HUES48 (cell line): ENCODE measurements around the gene RCN2.
"Not testable (repeated sequence)": the region's sequence is repeated elsewhere in the genome, so short reads cannot be mapped to it uniquely, and the experiment has no call there.

Experiments used
- H3K27ac ChIP-seq: one replicate; pipeline ENCODE4 v1.7.0; 2013; ENCODE audit warnings: low read depth, low read length, inconsistent platforms
- H3K27me3 ChIP-seq: 2 replicates; pipeline ENCODE4 v1.6.1; 2013; ENCODE audit warnings: mild to moderate bottlenecking, low read length; ENCODE audit not compliant: control insufficient read depth, insufficient read depth
- H3K36me3 ChIP-seq: 2 replicates; pipeline ENCODE4 v1.6.1; 2013; ENCODE audit warnings: low read length; ENCODE audit not compliant: control insufficient read depth, insufficient read depth
- H3K4me1 ChIP-seq: 2 replicates; pipeline ENCODE4 v1.6.1; 2013; ENCODE audit warnings: mild to moderate bottlenecking, low read length; ENCODE audit not compliant: control insufficient read depth, insufficient read depth
- H3K4me3 ChIP-seq: 2 replicates; pipeline ENCODE4 v1.5.1; 2013; ENCODE audit warnings: mild to moderate bottlenecking, low read depth, low read length
- H3K9ac ChIP-seq: 2 replicates; pipeline ENCODE4 v1.6.1; 2013; ENCODE audit warnings: mild to moderate bottlenecking, low read depth, low read length, moderate library complexity
- H3K9me3 ChIP-seq: 2 replicates; pipeline ENCODE4 v1.6.1; 2013; ENCODE audit warnings: low read length; ENCODE audit not compliant: control insufficient read depth, insufficient read depth

RCN2 gene, protein sequence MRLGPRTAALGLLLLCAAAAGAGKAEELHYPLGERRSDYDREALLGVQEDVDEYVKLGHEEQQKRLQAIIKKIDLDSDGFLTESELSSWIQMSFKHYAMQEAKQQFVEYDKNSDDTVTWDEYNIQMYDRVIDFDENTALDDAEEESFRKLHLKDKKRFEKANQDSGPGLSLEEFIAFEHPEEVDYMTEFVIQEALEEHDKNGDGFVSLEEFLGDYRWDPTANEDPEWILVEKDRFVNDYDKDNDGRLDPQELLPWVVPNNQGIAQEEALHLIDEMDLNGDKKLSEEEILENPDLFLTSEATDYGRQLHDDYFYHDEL

GRCh38 chr15:76931397-76932134 lies at the start of gene RCN2:
Gene RCN2 (plus strand): TSS chr15:76931749. CDS start chr15:76931842, 93 bp downstream.
- Histone ChIP-seq H3K4me3 (peak within 1 kb of the TSS; percentile 90), H3K9me3 (no peaks in the 10 kb centered on the region), H3K9ac (peak within 1 kb of the TSS; percentile 91), H3K27me3 (no peaks in the 10 kb centered on the region), H3K4me1 (peaks cover 14% of the 10 kb centered on the region), H3K27ac (peak within 1 kb of the TSS; percentile 86), H3K36me3 (peaks cover 41% of the 10 kb centered on the region)

- Histone ChIP-seq H3K4me3 (no peak overlapping the region), H3K27ac (no peak overlapping the region), H3K9me3 (no peaks in the 10 kb centered on the region), H3K4me1 (no peaks in the 10 kb centered on the region), H3K36me3 (no peaks in the 10 kb centered on the region), H3K9ac (no peak overlapping the region), H3K27me3 (no peaks in the 10 kb centered on the region)
These were observed 46.3 kb upstream of the RCN2 start for GRCh38 chr15:76885212-76885611.

DNA sequence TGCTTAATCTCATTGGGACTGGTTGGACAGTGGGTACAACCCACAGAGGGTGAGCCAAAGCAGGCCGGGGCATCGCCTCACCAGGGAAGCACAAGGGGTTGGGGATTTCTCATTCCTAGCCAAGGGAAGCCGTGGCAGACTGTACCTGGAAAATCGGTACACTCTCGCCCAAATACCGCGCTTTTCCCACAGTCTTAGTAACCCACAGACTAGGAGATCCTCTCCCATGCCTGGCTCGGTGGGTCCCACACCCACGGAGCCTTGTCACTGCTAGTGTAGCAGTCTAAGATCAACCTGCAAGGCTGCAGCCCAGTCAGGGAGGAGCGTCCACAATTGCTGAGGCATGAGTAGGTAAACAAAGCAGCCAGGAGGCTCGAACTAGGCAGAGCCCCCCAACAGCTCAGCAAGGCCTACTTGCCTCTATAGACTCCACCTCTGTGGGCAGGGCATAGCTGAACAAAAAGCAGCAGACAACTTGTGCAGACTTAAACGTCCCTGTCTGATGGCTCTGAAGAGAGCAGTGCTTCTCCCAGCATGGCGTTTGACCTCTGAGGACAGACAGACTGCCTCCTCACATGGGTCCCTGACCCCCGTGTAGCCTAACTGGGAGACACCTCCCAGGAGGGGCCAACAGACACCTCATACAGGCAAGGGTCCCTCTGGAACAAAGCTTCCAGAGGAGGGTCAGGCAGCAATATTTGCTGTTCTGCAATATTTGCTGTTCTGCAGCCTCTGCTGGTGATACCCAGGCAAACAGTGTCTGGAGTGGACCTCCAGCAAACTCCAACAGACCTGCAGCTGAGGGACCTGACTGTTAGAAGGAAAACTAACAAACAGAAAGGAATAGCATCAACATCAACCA lies 44.0 kb upstream of the RCN2 start:
- H3K36me3 ChIP-seq, H3K4me1 ChIP-seq, H3K9ac ChIP-seq, H3K4me3 ChIP-seq, H3K27me3 ChIP-seq, H3K9me3 ChIP-seq, H3K27ac ChIP-seq: not testable (repeated sequence)

- H3K9ac ChIP-seq, H3K9me3 ChIP-seq, H3K36me3 ChIP-seq, H3K4me3 ChIP-seq, H3K4me1 ChIP-seq, H3K27me3 ChIP-seq, H3K27ac ChIP-seq: not testable (repeated sequence)
These were observed 38.7 kb upstream of the RCN2 start for GRCh38 chr15:76892836-76893235.

DNA sequence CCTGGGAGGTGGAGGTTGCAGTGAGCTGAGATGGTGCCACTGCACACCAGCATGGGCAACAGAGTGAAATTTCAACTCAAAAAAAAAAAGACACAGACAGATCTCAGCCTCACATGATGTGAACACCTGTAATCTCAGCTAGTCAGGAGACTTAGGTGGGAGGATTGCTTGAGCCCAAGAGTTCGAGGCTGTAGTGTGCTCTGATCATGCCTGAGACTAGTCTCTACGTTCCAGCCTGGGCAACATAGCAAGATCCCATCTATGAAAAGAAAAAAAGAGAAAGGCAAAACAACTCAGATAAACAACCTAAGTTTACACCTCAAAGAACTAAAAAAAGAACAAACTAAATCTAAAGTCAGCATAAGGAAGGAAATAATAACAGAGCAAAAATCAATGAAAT lies 37.4 kb upstream of the RCN2 start:
- H3K9me3 ChIP-seq: 0 out of 2 replicates have a peak, but pooled peaks cover 3% of the 10 kb centered on the region
- no peak overlapping the region for H3K4me3 ChIP-seq
- no peak overlapping the region for H3K9ac ChIP-seq
- no peaks in the 10 kb centered on the region for H3K36me3 ChIP-seq
- no peak overlapping the region for H3K27ac ChIP-seq
- no peaks in the 10 kb centered on the region for H3K27me3 ChIP-seq
- H3K4me1 ChIP-seq: no peaks in the 10 kb centered on the region

GRCh38 chr15:76898102-76898501 lies 33.4 kb upstream of the RCN2 start:
- Histone ChIP-seq H3K36me3 (no peaks in the 10 kb centered on the region), H3K9me3 (0 out of 2 replicates have a peak, but pooled peaks cover 3% of the 10 kb centered on the region), H3K27me3 (no peaks in the 10 kb centered on the region), H3K4me1 (no peaks in the 10 kb centered on the region), H3K27ac (no peak overlapping the region), H3K9ac (no peak overlapping the region), H3K4me3 (no peak overlapping the region)

DNA sequence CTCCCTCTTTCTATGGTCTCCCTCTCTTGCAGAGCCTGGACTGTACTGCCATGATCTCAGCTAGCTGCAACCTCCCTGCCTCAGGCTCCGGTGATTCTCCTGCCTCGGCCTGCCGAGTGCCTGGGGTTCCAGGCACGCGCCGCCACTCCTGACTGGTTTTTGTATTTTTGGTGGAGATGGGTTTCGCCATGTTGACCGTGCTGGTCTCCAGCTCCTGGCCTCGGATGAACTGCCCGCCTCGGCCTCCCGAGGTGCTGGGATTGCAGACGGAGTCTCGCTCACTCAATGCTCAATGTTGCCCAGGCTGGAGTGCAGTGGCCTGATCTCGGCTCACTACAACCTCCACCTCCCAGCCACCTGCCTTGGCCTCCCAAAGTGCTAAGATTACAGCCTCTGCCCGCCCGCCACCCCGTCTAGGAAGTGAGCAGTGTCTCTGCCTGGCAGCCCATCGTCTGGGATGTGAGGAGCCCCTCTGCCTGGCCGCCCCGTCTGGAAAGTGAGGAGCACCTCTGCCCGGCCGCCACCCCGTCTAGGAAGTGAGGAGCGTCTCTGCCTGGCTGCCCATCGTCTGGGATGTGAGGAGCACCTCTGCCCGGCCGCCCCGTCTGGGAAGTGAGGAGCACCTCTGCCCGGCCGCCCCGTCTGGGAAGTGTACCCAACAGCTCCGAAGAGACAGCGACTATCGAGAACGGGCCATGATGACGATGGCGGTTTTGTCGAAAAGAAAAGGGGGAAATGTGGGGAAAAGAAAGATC lies 32.2 kb upstream of the RCN2 start:
- H3K9me3 ChIP-seq, H3K27me3 ChIP-seq, H3K27ac ChIP-seq, H3K4me1 ChIP-seq, H3K4me3 ChIP-seq, H3K9ac ChIP-seq, H3K36me3 ChIP-seq: not testable (repeated sequence)

- H3K27me3 ChIP-seq, H3K9me3 ChIP-seq, H3K9ac ChIP-seq, H3K4me3 ChIP-seq, H3K4me1 ChIP-seq, H3K27ac ChIP-seq, H3K36me3 ChIP-seq: not testable (repeated sequence)
These were observed 31.6 kb upstream of the RCN2 start for GRCh38 chr15:76899931-76900310.

DNA sequence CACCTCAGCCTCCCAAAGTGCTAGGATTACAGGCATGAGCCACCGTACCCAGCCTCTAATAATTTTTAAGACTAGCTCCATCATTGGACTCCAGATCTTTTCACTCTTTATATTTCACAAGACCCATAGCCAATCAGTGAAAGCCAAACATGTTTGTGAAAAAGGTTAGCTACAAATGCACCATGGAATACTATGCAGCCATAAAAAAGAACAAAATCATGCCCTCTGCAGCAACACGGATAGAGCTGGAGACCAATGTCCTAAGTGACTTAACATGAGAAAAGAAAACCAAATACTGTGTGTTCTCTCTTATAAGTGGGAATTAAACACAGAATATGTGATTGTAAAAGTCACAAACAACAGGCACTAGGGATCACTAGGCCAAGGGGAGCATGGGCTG lies 29.6 kb upstream of the RCN2 start:
- no peaks in the 10 kb centered on the region for H3K36me3 ChIP-seq
- no peak overlapping the region for H3K9ac ChIP-seq
- peaks cover 15% of the 10 kb centered on the region for H3K4me1 ChIP-seq
- no peak overlapping the region for H3K27ac ChIP-seq
- 0 out of 2 replicates have a peak, but pooled peaks cover 3% of the 10 kb centered on the region for H3K9me3 ChIP-seq
- H3K27me3 ChIP-seq: peaks cover 16% of the 10 kb centered on the region
- no peak overlapping the region for H3K4me3 ChIP-seq

DNA sequence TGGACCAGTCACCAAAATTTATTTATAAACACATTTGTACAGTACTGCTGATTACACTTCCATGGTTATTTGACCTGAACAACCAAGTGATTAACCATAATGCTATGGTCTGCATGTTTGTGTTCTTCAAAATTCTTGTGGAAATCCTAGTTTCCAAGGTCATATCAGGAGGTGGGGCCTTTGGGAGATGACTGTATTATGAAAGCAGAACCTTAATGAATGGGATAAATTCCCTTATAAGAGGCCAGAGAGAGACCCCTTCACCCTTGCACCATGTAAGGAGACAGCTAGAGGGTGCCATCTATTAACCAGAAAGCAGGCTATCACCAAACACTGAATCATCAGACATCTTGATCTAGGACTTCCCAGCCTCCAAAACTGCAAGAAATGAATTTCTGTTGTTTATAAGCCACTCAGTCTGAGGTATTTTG lies 28.3 kb upstream of the RCN2 start:
- H3K4me3 ChIP-seq: no peak overlapping the region
- peaks cover 16% of the 10 kb centered on the region for H3K27me3 ChIP-seq
- no peaks in the 10 kb centered on the region for H3K36me3 ChIP-seq
- no peak overlapping the region for H3K9ac ChIP-seq
- H3K27ac ChIP-seq: no peak overlapping the region
- H3K4me1 ChIP-seq: peaks cover 15% of the 10 kb centered on the region
- H3K9me3 ChIP-seq: 0 out of 2 replicates have a peak, but pooled peaks cover 3% of the 10 kb centered on the region
